Activated B cell treated with CpG ODN at 0.5 μM for 24 hours (primary cell): ENCODE results near the gene NBPF3. TPM values are rescaled to one million over a fixed set of nuclear protein-coding genes. Genes with fewer than 3 reads are reported as not detected.
A peak's percentile ranks its signal among the peaks of the same experiment; 100 is the strongest.

Source experiments
- ATAC-seq: fragments of 200-7000 bp; cut with Tn5 transposase; one replicate; pipeline ENCODE4 v1.10.0; 2021; ENCODE audit warnings: low read depth, mild to moderate bottlenecking, moderate library complexity
- CTCF ChIA-PET: fragments of 350-600 bp; sonication (Branson Sonifier 250); formaldehyde crosslinking; loops from one replicate; lab custom pipeline; 2021; ENCODE audit warnings: antibody characterized with exemption; lab: Charles Lee
- POLR2A ChIA-PET: fragments of 350-600 bp; sonication (Branson Sonifier 250); formaldehyde crosslinking; loops from one replicate; lab custom pipeline; 2021; ENCODE audit warnings: antibody characterized with exemption; lab: Charles Lee
- DNase-seq: peaks from one replicate; pipeline ENCODE4 v3.0.0; 2022
- H3K27ac Mint-ChIP-seq: one replicate; pipeline ENCODE4 v1.8.0; 2020; ENCODE audit warnings: mixed read lengths
- H3K27me3 Mint-ChIP-seq: one replicate; pipeline ENCODE4 v1.8.0; 2021; ENCODE audit warnings: mixed read lengths
- H3K36me3 Mint-ChIP-seq: one replicate; pipeline ENCODE4 v1.8.0; 2021; ENCODE audit warnings: low read depth, mixed read lengths
- H3K4me1 Mint-ChIP-seq: one replicate; pipeline ENCODE4 v1.8.0; 2021; ENCODE audit warnings: mixed read lengths
- H3K4me3 Mint-ChIP-seq: one replicate; pipeline ENCODE4 v1.8.0; 2020; ENCODE audit warnings: mild to moderate bottlenecking, mixed read lengths
- H3K9me3 Mint-ChIP-seq: one replicate; pipeline ENCODE4 v1.8.0; 2020; ENCODE audit warnings: mixed read lengths
- intact Hi-C: fragments of 100-400 bp; cut with micrococcal nuclease; formaldehyde crosslinking; loops from one replicate; pipeline ENCODE4 v1.15.1; 2024
- total RNA-seq: library from RNA; stranded (reverse); gene quantifications from 2 replicates; pipeline ENCODE4 v1.2.3, GENCODE V29; 2022
- TF ChIP-seq, protein P1 (sequence below): fragments of 200-600 bp; IDR thresholded peaks from one replicate; pipeline ENCODE4 v1.8.0; 2022; ENCODE audit warnings: antibody characterized with exemption, mild to moderate bottlenecking

Gene NBPF3
- total RNA-seq, 1 donor from 2014 or later: 4.3 TPM

DNA sequence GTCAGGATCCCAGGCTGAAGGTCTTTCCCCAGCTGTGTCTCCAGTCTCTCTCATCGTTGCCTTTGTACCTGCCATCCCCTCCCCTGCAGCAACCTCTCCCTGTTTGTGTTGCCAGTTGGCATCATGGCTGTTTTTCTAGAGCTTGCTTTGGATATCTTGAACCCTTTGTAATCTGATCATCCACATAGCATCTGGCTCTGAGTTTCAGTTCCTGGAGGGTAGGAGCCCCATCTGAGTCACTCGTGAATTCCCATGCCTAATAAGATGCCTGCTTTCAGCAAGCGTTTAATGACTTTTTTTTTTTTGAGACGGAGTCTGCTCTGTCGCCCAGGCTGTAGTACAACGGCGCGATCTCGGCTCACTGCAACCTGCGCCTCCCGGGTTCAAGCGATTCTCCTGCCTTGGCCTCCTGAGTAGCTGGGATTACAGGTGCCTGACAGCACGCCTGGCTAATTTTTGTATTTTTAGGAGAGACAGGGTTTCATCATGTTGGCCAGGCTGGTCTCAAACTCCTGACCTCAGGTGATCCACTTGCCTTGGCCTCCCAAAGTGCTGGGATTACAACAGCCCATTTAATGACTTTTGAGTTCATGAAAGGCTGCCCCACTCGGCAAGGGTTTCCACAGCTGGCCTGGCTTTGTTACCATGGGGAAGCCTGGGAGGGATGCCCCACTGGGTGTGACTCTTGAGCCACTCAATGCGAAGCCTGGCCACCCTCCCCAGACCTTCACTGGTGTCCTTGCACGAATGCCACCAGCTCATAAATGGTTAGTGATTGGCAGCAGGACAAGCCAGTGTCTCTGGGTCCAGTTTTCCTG is 81.2 kb downstream of the NBPF3 start:
- Mint-ChIP-seq H3K27me3 (no peaks in the 10 kb centered on the region), H3K4me1 (peaks cover 91% of the 10 kb centered on the region), H3K9me3 (no peaks in the 10 kb centered on the region), H3K4me3 (peak overlapping the region; percentile 39), H3K27ac (peak overlapping the region; percentile 81), H3K36me3 (no peaks in the 10 kb centered on the region)
- no peak for ATAC-seq
- TF ChIP-seq, protein P1, sequence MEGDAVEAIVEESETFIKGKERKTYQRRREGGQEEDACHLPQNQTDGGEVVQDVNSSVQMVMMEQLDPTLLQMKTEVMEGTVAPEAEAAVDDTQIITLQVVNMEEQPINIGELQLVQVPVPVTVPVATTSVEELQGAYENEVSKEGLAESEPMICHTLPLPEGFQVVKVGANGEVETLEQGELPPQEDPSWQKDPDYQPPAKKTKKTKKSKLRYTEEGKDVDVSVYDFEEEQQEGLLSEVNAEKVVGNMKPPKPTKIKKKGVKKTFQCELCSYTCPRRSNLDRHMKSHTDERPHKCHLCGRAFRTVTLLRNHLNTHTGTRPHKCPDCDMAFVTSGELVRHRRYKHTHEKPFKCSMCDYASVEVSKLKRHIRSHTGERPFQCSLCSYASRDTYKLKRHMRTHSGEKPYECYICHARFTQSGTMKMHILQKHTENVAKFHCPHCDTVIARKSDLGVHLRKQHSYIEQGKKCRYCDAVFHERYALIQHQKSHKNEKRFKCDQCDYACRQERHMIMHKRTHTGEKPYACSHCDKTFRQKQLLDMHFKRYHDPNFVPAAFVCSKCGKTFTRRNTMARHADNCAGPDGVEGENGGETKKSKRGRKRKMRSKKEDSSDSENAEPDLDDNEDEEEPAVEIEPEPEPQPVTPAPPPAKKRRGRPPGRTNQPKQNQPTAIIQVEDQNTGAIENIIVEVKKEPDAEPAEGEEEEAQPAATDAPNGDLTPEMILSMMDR: no peak
- DNase-seq: no peak
- CTCF ChIA-PET: interaction anchor here (2.7 kb wide), 1 partner anchor 14 kb away, joined by 6 read pairs; no protein-coding TSS in a partner anchor
- intact Hi-C loops: no loop called here
- POLR2A ChIA-PET: interaction anchor here (1.3 to 2.1 kb wide), 2 partner anchors 9 to 11 kb away, joined by 3 to 9 read pairs; partner anchors contain the start of gene ALPL

GRCh38 chr1:21521717-21522060 is 81.8 kb downstream of the NBPF3 start:
- DNase-seq (no peak), ATAC-seq (no peak)
- Mint-ChIP-seq H3K9me3 (no peaks in the 10 kb centered on the region), H3K27me3 (no peaks in the 10 kb centered on the region), H3K4me3 (no peak overlapping the region), H3K27ac (no peak overlapping the region), H3K4me1 (peaks cover 90% of the 10 kb centered on the region), H3K36me3 (no peaks in the 10 kb centered on the region)
- TF ChIP-seq, protein P1: no peak
- CTCF ChIA-PET: interaction anchor here (2.1 to 2.7 kb wide), 2 partner anchors 11 to 14 kb away, joined by 6 to 15 read pairs; no protein-coding TSS in a partner anchor
- POLR2A ChIA-PET: interaction anchor here (0.9 to 2.1 kb wide), 2 partner anchors 12 to 262 kb away, joined by 6 to 9 read pairs; partner anchors contain the start of gene ALPL
- intact Hi-C loops: no loop called here

GRCh38 chr1:21522525-21523038 is 82.6 kb downstream of the NBPF3 start:
- no peak for DNase-seq
- intact Hi-C loops: no loop called here
- ChIA-PET CTCF (interaction anchor here (1.0 to 2.7 kb wide), 3 partner anchors 12 to 135 kb away, joined by 3 to 15 read pairs (median 6); no protein-coding TSS in a partner anchor), POLR2A (interaction anchor here (0.9 to 2.4 kb wide), 6 partner anchors 8 to 736 kb away, joined by 3 to 9 read pairs (median 6); partner anchors contain the start of genes ALPL and HP1BP3)
- no peak overlapping the region for H3K4me3 Mint-ChIP-seq
- H3K36me3 Mint-ChIP-seq: no peaks in the 10 kb centered on the region
- no peaks in the 10 kb centered on the region for H3K27me3 Mint-ChIP-seq
- H3K4me1 Mint-ChIP-seq: peaks cover 84% of the 10 kb centered on the region
- TF ChIP-seq, protein P1: no peak
- ATAC-seq: no peak
- H3K9me3 Mint-ChIP-seq: no peaks in the 10 kb centered on the region
- peak overlapping the region; percentile 35 for H3K27ac Mint-ChIP-seq

DNA sequence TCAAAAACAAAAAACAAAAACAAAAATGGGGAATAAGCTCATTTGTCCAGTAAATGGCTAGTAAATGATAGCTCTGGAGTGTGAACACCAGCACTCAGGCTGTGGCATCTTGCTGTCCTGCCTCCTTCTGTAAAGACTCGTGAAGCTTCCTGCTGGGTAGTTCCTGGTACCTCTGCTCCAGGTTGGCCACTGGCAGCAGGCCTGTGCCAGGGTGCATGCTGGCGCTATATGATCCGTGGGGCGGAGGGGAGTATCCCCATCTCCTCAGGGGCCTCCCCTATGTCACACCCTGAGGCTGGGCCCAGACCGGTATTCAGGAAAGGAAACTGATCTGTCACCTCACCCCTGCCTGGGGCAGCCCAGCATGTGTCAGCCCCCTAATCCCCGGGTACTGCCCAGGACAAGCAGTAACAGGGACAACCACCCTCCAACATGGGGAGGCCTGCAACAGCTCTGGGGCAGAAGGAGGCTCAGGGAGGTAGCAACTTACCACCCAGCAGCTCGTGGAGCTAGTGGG is 83.4 kb downstream of the NBPF3 start:
- intact Hi-C loops: no loop called here
- H3K9me3 Mint-ChIP-seq: no peaks in the 10 kb centered on the region
- no peaks in the 10 kb centered on the region for H3K27me3 Mint-ChIP-seq
- H3K27ac Mint-ChIP-seq: peak overlapping the region; percentile 86
- ChIA-PET POLR2A (interaction anchor here (0.7 to 2.4 kb wide), 8 partner anchors 9 to 737 kb away, joined by 3 to 9 read pairs (median 5); partner anchors contain the start of gene HP1BP3), CTCF (interaction anchor here (1.0 to 2.1 kb wide), 4 partner anchors 9 to 134 kb away, joined by 3 to 15 read pairs (median 7); no protein-coding TSS in a partner anchor)
- ATAC-seq (peak; percentile 11), DNase-seq (no peak)
- peak overlapping the region; percentile 38 for H3K4me3 Mint-ChIP-seq
- no peaks in the 10 kb centered on the region for H3K36me3 Mint-ChIP-seq
- TF ChIP-seq, protein P1: no peak
- H3K4me1 Mint-ChIP-seq: peaks cover 76% of the 10 kb centered on the region
